ENCODE results near the gene BMP2K. TPM values are rescaled to one million over a fixed set of nuclear protein-coding genes. Genes with fewer than 3 reads are reported as not detected.

Gene BMP2K
- total and polyA plus RNA-seq, 2 of the 8 experiments (the other 6 are each of a cell fraction or from before 2014, with no cell fraction given), result 15.6 to 24.1 TPM

DNA sequence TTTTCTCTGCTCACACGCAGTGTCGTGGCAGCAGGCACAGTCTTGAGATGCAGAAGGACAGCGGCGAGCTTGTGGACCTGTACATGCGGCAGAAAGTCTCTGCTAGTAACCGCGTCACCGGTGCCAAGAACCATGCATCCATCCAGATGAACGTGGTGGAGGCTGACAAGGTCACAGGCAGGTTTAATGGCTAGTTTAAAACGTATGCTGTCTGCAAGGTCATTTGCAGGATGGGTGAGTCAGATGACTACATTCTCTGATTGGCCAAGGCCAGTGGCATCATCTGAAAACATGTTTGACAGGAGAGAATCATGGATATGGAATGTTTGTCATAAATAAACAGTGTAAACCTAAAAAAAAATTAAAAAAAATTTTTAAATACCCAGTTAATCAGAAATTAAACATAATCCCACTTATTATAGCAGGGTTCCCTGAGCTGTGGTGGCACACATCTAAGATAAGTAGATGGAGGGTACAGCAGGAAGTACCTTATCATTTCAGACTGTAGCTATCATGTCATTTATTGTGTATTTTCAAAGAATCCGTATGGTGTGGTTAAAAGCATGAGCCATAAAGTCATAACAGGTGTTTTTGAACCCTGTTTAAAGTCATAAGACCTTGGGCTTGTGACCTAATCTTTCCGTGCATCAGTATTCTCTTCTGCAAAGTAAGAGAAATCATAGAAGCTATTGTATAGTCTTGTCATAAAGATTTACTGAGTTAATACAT, 7.5 kb upstream of the BMP2K start:
- 93% methylated on average over 12 of the region's 12 CpGs; no CpG with 5 or more reads in 1 of the 2 experiments for WGBS, 2 experiments (ENCODE audit: extremely low coverage in 1 of 2, insufficient coverage in 1 of 2, insufficient read length in 1 of 2, insufficient replicate concordance in 2 of 2, low coverage in 1 of 2, low lambda C conversion rate in 2 of 2, missing lambda C conversion rate in 1 of 2)
- Histone ChIP-seq H3K4ac (replicated peaks; ENCODE audit: insufficient read length, low read depth, low read length) (no peak overlapping the region), H4K5ac (ENCODE audit: insufficient read length, low read depth, low read length) (no peak overlapping the region), H3K27ac (ENCODE audit: low read depth, low read length) (no peak overlapping the region), H3K56ac (replicated peaks; ENCODE audit: insufficient read length, low read depth, low read length) (no peak overlapping the region), H4K20me1 (replicated peaks in 1 of 2; ENCODE audit: control insufficient read depth in 1 of 2, insufficient read depth in 2 of 2, low read length in 2 of 2) (no peaks in the 10 kb centered on the region), H3K27me3 (replicated peaks in 1 of 4; ENCODE audit: control insufficient read depth in 3 of 4, extremely low read depth in 1 of 4, insufficient read depth in 3 of 4, low read length in 3 of 4) (no peaks in the 10 kb centered on the region), H3K9me3 (ENCODE audit: insufficient read depth in 2 of 2, low read depth in 1 of 2, low read length in 1 of 2) (no peaks in the 10 kb centered on the region), H3K23me2 (ENCODE audit: low read depth, low read length) (no peaks in the 10 kb centered on the region; the same call in 1 of the 2 replicates), H3K79me1 (ENCODE audit: low read depth, low read length) (no peaks in the 10 kb centered on the region), H3K23ac (ENCODE audit: insufficient read length) (no peak overlapping the region), H2BK20ac (ENCODE audit: low read length) (no peak overlapping the region), H4K91ac (replicated peaks; ENCODE audit: insufficient read length, low read length) (no peak overlapping the region), H3K79me2 (ENCODE audit: control insufficient read depth in 1 of 2, insufficient read depth in 2 of 2, low read length in 2 of 2) (no peaks in the 10 kb centered on the region), H2BK12ac (ENCODE audit: low read depth, low read length) (no peak overlapping the region), H2AK5ac (ENCODE audit: low read depth, low read length) (no peak overlapping the region), H3K14ac (ENCODE audit: insufficient read length) (no peak overlapping the region), H2BK5ac (ENCODE audit: low read depth, low read length) (no peak overlapping the region), H3K9ac (replicated peaks in 1 of 4; ENCODE audit: extremely low read depth in 1 of 4, low read depth in 3 of 4, low read length in 3 of 4) (no peak overlapping the region), H3K4me3 (ENCODE audit: extremely low read depth in 1 of 4, insufficient read depth in 2 of 4, low read depth in 3 of 4, low read length in 4 of 4) (no peak overlapping the region), H3K18ac (ENCODE audit: extremely low read depth, low read length) (no peak overlapping the region), H2BK15ac (ENCODE audit: low read length) (no peak overlapping the region), H4K8ac (ENCODE audit: extremely low read depth, insufficient read depth, low read length) (no peak overlapping the region), H3K36me3 (ENCODE audit: control insufficient read depth in 2 of 4, insufficient read depth in 4 of 4, low read length in 3 of 4) (no peaks in the 10 kb centered on the region), H3K4me2 (ENCODE audit: insufficient read depth in 1 of 2, low read depth in 2 of 2, low read length in 2 of 2) (no peak overlapping the region), H3K4me1 (replicated peaks in 1 of 4; ENCODE audit: control insufficient read depth in 3 of 4, insufficient read depth in 4 of 4, low read length in 3 of 4) (no peaks in the 10 kb centered on the region), H2AFZ (ENCODE audit: low read length) (0 out of 2 replicates have a peak overlapping the region, but pooled peaks have one; percentile 28), H2BK120ac (replicated peaks; ENCODE audit: low read depth, low read length) (no peak overlapping the region)
- DNase-seq (ENCODE audit: low read depth in 1 of 2, low spot score in 2 of 2) (no peak), FAIRE-seq (no peak)
- TF ChIP-seq POU5F1 (IDR thresholded peaks at IDR 0.05; ENCODE audit: low read depth, low read length), result no peak
- no peak for TF ChIP-seq MAFK (IDR thresholded peaks at IDR 0.05; ENCODE audit: low read depth, low read length)
- no peak for TF ChIP-seq KDM5A (IDR thresholded peaks at IDR 0.05; ENCODE audit: low read length)
- no peak for TF ChIP-seq POLR2AphosphoS5 (IDR thresholded peaks at IDR 0.05; ENCODE audit: low read depth, low read length)
- TF ChIP-seq, protein P1, sequence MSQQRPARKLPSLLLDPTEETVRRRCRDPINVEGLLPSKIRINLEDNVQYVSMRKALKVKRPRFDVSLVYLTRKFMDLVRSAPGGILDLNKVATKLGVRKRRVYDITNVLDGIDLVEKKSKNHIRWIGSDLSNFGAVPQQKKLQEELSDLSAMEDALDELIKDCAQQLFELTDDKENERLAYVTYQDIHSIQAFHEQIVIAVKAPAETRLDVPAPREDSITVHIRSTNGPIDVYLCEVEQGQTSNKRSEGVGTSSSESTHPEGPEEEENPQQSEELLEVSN (IDR thresholded peaks at IDR 0.05), result no peak
- no peak for TF ChIP-seq TEAD4 (IDR thresholded peaks at IDR 0.05; ENCODE audit: low read depth, low read length)
- TF ChIP-seq RAD21 (IDR thresholded peaks at IDR 0.05 in 1 of 2, conservative IDR thresholded peaks at IDR 0.05 in 1 of 2; ENCODE audit: low read depth in 2 of 2, low read length in 2 of 2), result no peak
- TF ChIP-seq CREB1 (IDR thresholded peaks at IDR 0.05), result no peak
- TF ChIP-seq EZH2 (IDR thresholded peaks at IDR 0.05; ENCODE audit: low read depth, low read length, severe bottlenecking), result no peak
- TF ChIP-seq SP1 (IDR thresholded peaks at IDR 0.05; ENCODE audit: low read depth, low read length), result no peak
- no peak for TF ChIP-seq SAP30 (IDR thresholded peaks at IDR 0.05; ENCODE audit: insufficient read depth, insufficient replicate concordance, low read length)
- POLR2A ChIA-PET (ENCODE audit: partially characterized antibody), result interaction anchor here (1.4 kb wide), 1 partner anchor 8 kb away, joined by 6 read pairs; no protein-coding TSS in a partner anchor
- CTCF ChIA-PET (ENCODE audit: partially characterized antibody), result interaction anchor here (0.9 kb wide), 1 partner anchor 121 kb away, joined by 3 read pairs; no protein-coding TSS in a partner anchor
